Metanephros (tissue), 1 donor: ENCODE results near the gene RBM43. TPM values are rescaled to one million over a fixed set of nuclear protein-coding genes. Genes with fewer than 3 reads are reported as not detected.

Experiments used
- total RNA-seq: library from RNA; depleted of rRNA; stranded (reverse); fragments of >200 nt; gene quantifications from one replicate; pipeline ENCODE4 v1.2.3, GENCODE V29; 2014

The RBM43 gene
- 11.5 TPM for total RNA-seq

GRCh38 chr2:151261231-151261976, at the start of gene RBM43:
Gene RBM43 (minus strand): TSS chr2:151261863. CDS start chr2:151261727, 136 bp downstream.

Other genes starting within 250 kb of the RBM43 start
- 7.6 TPM for gene NMI, start 27.8 kb upstream of the RBM43 start, total RNA-seq
- 2.9 TPM for gene TNFAIP6, start 95.7 kb upstream of the RBM43 start, total RNA-seq
- gene RIF1, start 148.0 kb upstream of the RBM43 start, total RNA-seq: 52.1 TPM